ENCODE data around the gene MAGI2. TPM values are rescaled to one million over a fixed set of nuclear protein-coding genes. Genes with fewer than 3 reads are reported as not detected.

The MAGI2 gene
- total RNA-seq, 1 experiment from 2014 or later: 0.22 TPM

GRCh38 chr7:78690174-78690573 lies 763.3 kb downstream of the MAGI2 start:
- Histone ChIP-seq H3K9ac (ENCODE audit: low read length) (no peak overlapping the region), H3K9me2 (ENCODE audit: insufficient read depth) (no peaks in the 10 kb centered on the region), H3K4me1 (ENCODE audit: control insufficient read depth in 1 of 2, insufficient read depth in 2 of 2, low read length in 2 of 2) (no peaks in the 10 kb centered on the region), H3K9me3 (ENCODE audit: control insufficient read depth in 1 of 2, insufficient read depth in 1 of 2, low read depth in 1 of 2, low read length in 2 of 2) (no peaks in the 10 kb centered on the region), H3K79me2 (ENCODE audit: insufficient read depth, low read length) (no peaks in the 10 kb centered on the region), H3K4me3 (replicated peaks in 1 of 2; ENCODE audit: low read depth in 1 of 2, low read length in 2 of 2) (no peak overlapping the region), H3K36me3 (ENCODE audit: control insufficient read depth in 1 of 2, insufficient read depth in 2 of 2, low read length in 2 of 2) (no peaks in the 10 kb centered on the region), H3K27ac (ENCODE audit: low read depth, low read length) (no peak overlapping the region), H2AFZ (ENCODE audit: low read depth, low read length, poor library complexity, severe bottlenecking) (no peak overlapping the region), H3K4me2 (ENCODE audit: low read length) (no peak overlapping the region), H3K27me3 (ENCODE audit: insufficient read depth, low read length) (peaks cover 13% of the 10 kb centered on the region), H4K20me1 (ENCODE audit: insufficient read depth) (peaks cover 4% of the 10 kb centered on the region; the same call in 1 of the 2 replicates)
- ChIA-PET POLR2A (no interaction called here), CTCF (no interaction called here), RAD21 (ENCODE audit: low non-redundant PET in 1 of 2, low total read pairs in 2 of 2, uncharacterized antibody in 2 of 2, unreplicated experiment in 2 of 2) (no interaction called here)
- BruUV-seq (replicated peaks): no TSS peak
- no peak for DNase-seq (ENCODE audit: low read depth, low spot score)
- intact Hi-C loops (cut with micrococcal nuclease): no loop called here
- ATAC-seq: no peak
- TF ChIP-seq ZFX (IDR thresholded peaks at IDR 0.05) (no peak), MAX (IDR thresholded peaks at IDR 0.05) (no peak), FOSL1 (IDR thresholded peaks at IDR 0.05; ENCODE audit: low read depth) (no peak), EGR1 (IDR thresholded peaks at IDR 0.05; ENCODE audit: low read depth) (no peak), YY1 (IDR thresholded peaks at IDR 0.05; ENCODE audit: extremely low read depth, insufficient replicate concordance, low read depth, low read length) (no peak), SRF (IDR thresholded peaks at IDR 0.05; ENCODE audit: low read depth) (no peak)

- Histone ChIP-seq H3K27ac (ENCODE audit: low read depth, low read length) (no peak overlapping the region), H3K9me2 (ENCODE audit: insufficient read depth) (no peaks in the 10 kb centered on the region), H3K79me2 (ENCODE audit: insufficient read depth, low read length) (no peaks in the 10 kb centered on the region), H3K4me2 (ENCODE audit: low read length) (no peak overlapping the region), H3K27me3 (ENCODE audit: insufficient read depth, low read length) (peaks cover 13% of the 10 kb centered on the region), H3K9ac (ENCODE audit: low read length) (no peak overlapping the region), H2AFZ (ENCODE audit: low read depth, low read length, poor library complexity, severe bottlenecking) (no peak overlapping the region), H4K20me1 (ENCODE audit: insufficient read depth) (peaks cover 4% of the 10 kb centered on the region; the same call in 1 of the 2 replicates), H3K36me3 (ENCODE audit: control insufficient read depth in 1 of 2, insufficient read depth in 2 of 2, low read length in 2 of 2) (no peaks in the 10 kb centered on the region), H3K4me1 (ENCODE audit: control insufficient read depth in 1 of 2, insufficient read depth in 2 of 2, low read length in 2 of 2) (no peaks in the 10 kb centered on the region), H3K9me3 (ENCODE audit: control insufficient read depth in 1 of 2, insufficient read depth in 1 of 2, low read depth in 1 of 2, low read length in 2 of 2) (no peaks in the 10 kb centered on the region), H3K4me3 (replicated peaks in 1 of 2; ENCODE audit: low read depth in 1 of 2, low read length in 2 of 2) (no peak overlapping the region)
- ATAC-seq: no peak
- no TSS peak for BruUV-seq (replicated peaks)
- intact Hi-C loops (cut with micrococcal nuclease): no loop called here
- POLR2A ChIA-PET: interaction anchor here (0.7 kb wide), 1 partner anchor 130 kb away, joined by 3 read pairs; no protein-coding TSS in a partner anchor
- CTCF ChIA-PET: no interaction called here
- RAD21 ChIA-PET (ENCODE audit: low non-redundant PET in 1 of 2, low total read pairs in 2 of 2, uncharacterized antibody in 2 of 2, unreplicated experiment in 2 of 2): no interaction called here
- no peak for DNase-seq (ENCODE audit: low read depth, low spot score)
- TF ChIP-seq ELF1 (IDR thresholded peaks at IDR 0.05; ENCODE audit: borderline replicate concordance, low read depth) (no peak), POLR2A (IDR thresholded peaks at IDR 0.05; ENCODE audit: borderline replicate concordance, extremely low read depth, insufficient read depth, insufficient read length) (no peak), CEBPB (IDR thresholded peaks at IDR 0.05; ENCODE audit: low read depth) (no peak), SIN3A (IDR thresholded peaks at IDR 0.05; ENCODE audit: low read depth) (no peak), CTCF (IDR thresholded peaks at IDR 0.05 in 2 of 3, conservative IDR thresholded peaks at IDR 0.05 in 1 of 3; ENCODE audit: borderline replicate concordance in 1 of 3, insufficient read depth in 1 of 3, low read depth in 2 of 3, low read length in 2 of 3) (no peak), RAD21 (IDR thresholded peaks at IDR 0.05; ENCODE audit: low read depth) (no peak), SRF (IDR thresholded peaks at IDR 0.05; ENCODE audit: low read depth) (no peak), POLR2AphosphoS5 (IDR thresholded peaks at IDR 0.05; ENCODE audit: low read depth, low read length) (no peak), YY1 (IDR thresholded peaks at IDR 0.05; ENCODE audit: extremely low read depth, insufficient replicate concordance, low read depth, low read length) (no peak), REST (IDR thresholded peaks at IDR 0.05; ENCODE audit: low read depth) (no peak), ZNF274 (IDR thresholded peaks at IDR 0.05; ENCODE audit: low read depth, low read length) (no peak)
These were observed 765.1 kb downstream of the MAGI2 start for GRCh38 chr7:78688376-78688775.
